ENCODE measurements around the gene PCDHB10.
"Not testable (repeated sequence)": the region's sequence is repeated elsewhere in the genome, so short reads cannot be mapped to it uniquely, and the experiment has no call there.

Gene PCDHB10

GRCh38 chr5:141172381-141173204 is 19.6 kb upstream of the PCDHB10 start, which contains the start of gene PCDHB7:
PCDHB7 (plus strand) TSS chr5:141172644; CDS start chr5:141172836, 192 bp downstream.
- no peak for TF ChIP-seq YY1 (IDR thresholded peaks at IDR 0.05; ENCODE audit: insufficient read depth, insufficient read length)
- no peak for TF ChIP-seq SUZ12 (IDR thresholded peaks at IDR 0.05; ENCODE audit: extremely low read depth, insufficient read depth, insufficient read length)
- no peak for TF ChIP-seq ZNF274 (IDR thresholded peaks at IDR 0.05; ENCODE audit: low read depth, low read length)
- Histone ChIP-seq H3K9me3 (ENCODE audit: insufficient read depth, low read length) (no peaks in the 10 kb centered on the region), H3K9ac (ENCODE audit: insufficient read length, low read depth) (no peak within 1 kb of the TSS), H3K36me3 (ENCODE audit: insufficient read depth, insufficient read length, low read length) (no peaks in the 10 kb centered on the region), H3K4me1 (ENCODE audit: insufficient read depth, insufficient read length) (no peaks in the 10 kb centered on the region), H3K27me3 (ENCODE audit: insufficient read depth, insufficient read length) (no peaks in the 10 kb centered on the region), H3K4me3 (ENCODE audit: insufficient read length, low read depth) (no peak within 1 kb of the TSS)
- peak; percentile 3 for DNase-seq (ENCODE audit: low read depth, low spot score)

GRCh38 chr5:141174291-141175104 is 17.7 kb upstream of the PCDHB10 start:
- not testable (repeated sequence) for H3K27me3 ChIP-seq (ENCODE audit: insufficient read depth, insufficient read length); H3K36me3 ChIP-seq (ENCODE audit: insufficient read depth, insufficient read length, low read length); H3K9ac ChIP-seq (ENCODE audit: insufficient read length, low read depth); H3K9me3 ChIP-seq (ENCODE audit: insufficient read depth, low read length); H3K4me3 ChIP-seq (ENCODE audit: insufficient read length, low read depth); H3K4me1 ChIP-seq (ENCODE audit: insufficient read depth, insufficient read length); DNase-seq (ENCODE audit: low read depth, low spot score)

- no peaks in the 10 kb centered on the region for H3K4me1 ChIP-seq (ENCODE audit: insufficient read depth, insufficient read length)
- no peaks in the 10 kb centered on the region for H3K9me3 ChIP-seq (ENCODE audit: insufficient read depth, low read length)
- TF ChIP-seq SUZ12 (IDR thresholded peaks at IDR 0.05; ENCODE audit: extremely low read depth, insufficient read depth, insufficient read length) (no peak), YY1 (IDR thresholded peaks at IDR 0.05; ENCODE audit: insufficient read depth, insufficient read length) (no peak), ZNF274 (IDR thresholded peaks at IDR 0.05; ENCODE audit: low read depth, low read length) (no peak)
- H3K9ac ChIP-seq (ENCODE audit: insufficient read length, low read depth): no peak overlapping the region
- no peak for DNase-seq (ENCODE audit: low read depth, low spot score)
- no peaks in the 10 kb centered on the region for H3K36me3 ChIP-seq (ENCODE audit: insufficient read depth, insufficient read length, low read length)
- no peaks in the 10 kb centered on the region for H3K27me3 ChIP-seq (ENCODE audit: insufficient read depth, insufficient read length)
- no peak overlapping the region for H3K4me3 ChIP-seq (ENCODE audit: insufficient read length, low read depth)
These were observed 16.2 kb upstream of the PCDHB10 start for GRCh38 chr5:141175933-141176332.

GRCh38 chr5:141177577-141178191 is 14.5 kb upstream of the PCDHB10 start, which contains the start of gene PCDHB8:
PCDHB8 (plus strand) TSS chr5:141177790; CDS start chr5:141178035, 245 bp downstream.
- not testable (repeated sequence) for H3K9me3 ChIP-seq (ENCODE audit: insufficient read depth, low read length); DNase-seq (ENCODE audit: low read depth, low spot score); H3K36me3 ChIP-seq (ENCODE audit: insufficient read depth, insufficient read length, low read length); H3K9ac ChIP-seq (ENCODE audit: insufficient read length, low read depth); H3K4me3 ChIP-seq (ENCODE audit: insufficient read length, low read depth); H3K27me3 ChIP-seq (ENCODE audit: insufficient read depth, insufficient read length); H3K4me1 ChIP-seq (ENCODE audit: insufficient read depth, insufficient read length)

GRCh38 chr5:141179371-141179770 is 12.8 kb upstream of the PCDHB10 start:
- not testable (repeated sequence) for H3K4me3 ChIP-seq (ENCODE audit: insufficient read length, low read depth); DNase-seq (ENCODE audit: low read depth, low spot score); H3K36me3 ChIP-seq (ENCODE audit: insufficient read depth, insufficient read length, low read length); H3K9ac ChIP-seq (ENCODE audit: insufficient read length, low read depth); H3K27me3 ChIP-seq (ENCODE audit: insufficient read depth, insufficient read length); H3K9me3 ChIP-seq (ENCODE audit: insufficient read depth, low read length); H3K4me1 ChIP-seq (ENCODE audit: insufficient read depth, insufficient read length)

GRCh38 chr5:141179876-141180275 is 12.3 kb upstream of the PCDHB10 start:
- H3K36me3 ChIP-seq (ENCODE audit: insufficient read depth, insufficient read length, low read length); DNase-seq (ENCODE audit: low read depth, low spot score); H3K9ac ChIP-seq (ENCODE audit: insufficient read length, low read depth); H3K27me3 ChIP-seq (ENCODE audit: insufficient read depth, insufficient read length); H3K9me3 ChIP-seq (ENCODE audit: insufficient read depth, low read length); H3K4me3 ChIP-seq (ENCODE audit: insufficient read length, low read depth); H3K4me1 ChIP-seq (ENCODE audit: insufficient read depth, insufficient read length): not testable (repeated sequence)

- Histone ChIP-seq H3K27me3 (ENCODE audit: insufficient read depth, insufficient read length) (no peaks in the 10 kb centered on the region), H3K4me3 (ENCODE audit: insufficient read length, low read depth) (no peak overlapping the region), H3K36me3 (ENCODE audit: insufficient read depth, insufficient read length, low read length) (no peaks in the 10 kb centered on the region), H3K9ac (ENCODE audit: insufficient read length, low read depth) (no peak overlapping the region), H3K9me3 (ENCODE audit: insufficient read depth, low read length) (peaks cover 5% of the 10 kb centered on the region; the same call in 1 of the 2 replicates), H3K4me1 (ENCODE audit: insufficient read depth, insufficient read length) (no peaks in the 10 kb centered on the region)
- TF ChIP-seq SUZ12 (IDR thresholded peaks at IDR 0.05; ENCODE audit: extremely low read depth, insufficient read depth, insufficient read length) (no peak), ZNF274 (IDR thresholded peaks at IDR 0.05; ENCODE audit: low read depth, low read length) (no peak), YY1 (IDR thresholded peaks at IDR 0.05; ENCODE audit: insufficient read depth, insufficient read length) (no peak)
- DNase-seq (ENCODE audit: low read depth, low spot score): no peak
These were observed 11.8 kb upstream of the PCDHB10 start for GRCh38 chr5:141180313-141180712.
